ENCODE data around the gene TMEM132A. TPM values are rescaled to one million over a fixed set of nuclear protein-coding genes. Genes with fewer than 3 reads are reported as not detected.

The TMEM132A gene
- total RNA-seq, 1 donor from 2014 or later: 218 TPM

DNA sequence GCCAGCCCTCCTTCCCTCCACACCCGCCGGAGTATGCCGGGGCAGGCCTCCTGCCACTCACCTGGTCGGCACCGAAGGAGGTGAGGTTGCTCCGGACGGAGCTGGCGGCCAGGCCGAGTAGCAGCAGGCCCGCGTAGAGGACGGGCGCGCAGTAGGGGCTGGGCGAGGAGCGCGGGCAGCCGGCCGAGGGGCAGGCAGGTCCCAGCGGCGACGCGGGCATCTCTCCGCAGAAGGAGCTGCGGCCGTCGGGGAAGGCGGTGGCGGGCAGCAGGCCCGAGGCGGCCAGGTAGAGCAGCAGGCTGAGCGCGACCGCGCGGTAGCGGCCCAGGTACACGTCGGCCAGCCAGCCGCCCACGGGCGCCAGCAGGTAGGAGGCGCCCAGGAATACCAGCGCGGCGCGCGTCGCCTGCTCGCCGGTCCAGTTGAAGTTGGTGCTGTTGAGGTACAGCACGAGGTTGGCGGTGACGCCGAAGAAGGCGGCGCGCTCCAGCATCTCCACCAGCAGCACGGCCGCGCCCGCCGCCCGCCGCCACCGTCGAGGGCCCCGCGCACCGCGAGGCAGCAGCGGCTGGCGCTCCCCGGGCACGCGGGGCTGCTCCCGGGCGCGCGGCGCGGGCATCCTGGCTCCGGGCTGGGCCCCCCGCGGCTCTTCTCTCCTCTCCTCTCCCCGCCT lies 26.8 kb downstream of the TMEM132A start:
- no peak overlapping the region for H3K27ac Mint-ChIP-seq
- no peak overlapping the region for H3K4me3 Mint-ChIP-seq
- no peaks in the 10 kb centered on the region for H3K9me3 Mint-ChIP-seq
- H3K27me3 Mint-ChIP-seq: peaks cover 44% of the 10 kb centered on the region
- peaks cover 4% of the 10 kb centered on the region for H3K36me3 Mint-ChIP-seq
- no peak for TF ChIP-seq CTCF (conservative IDR thresholded peaks at IDR 0.05)
- H3K4me1 Mint-ChIP-seq (ENCODE audit: unreplicated experiment): peaks cover 18% of the 10 kb centered on the region
- no peak for DNase-seq (ENCODE audit: extremely low spot score, unreplicated experiment)

DNA sequence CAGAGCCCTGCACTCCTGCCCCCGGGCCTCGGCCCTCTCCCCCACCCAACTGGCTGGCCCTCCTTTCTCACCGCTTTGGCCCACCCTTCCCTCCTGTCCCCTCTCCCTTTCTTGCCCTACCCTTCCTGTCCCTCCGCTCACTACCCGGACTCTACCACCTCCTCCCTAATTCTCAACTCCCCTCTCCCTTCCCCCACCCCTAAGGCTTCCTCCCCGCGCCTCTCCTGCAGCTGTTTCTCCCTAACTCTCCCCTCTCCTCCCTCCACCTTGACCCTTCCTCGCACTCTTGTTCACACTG lies 27.3 kb downstream of the TMEM132A start:
- Mint-ChIP-seq H3K36me3 (peaks cover 4% of the 10 kb centered on the region), H3K9me3 (no peaks in the 10 kb centered on the region), H3K4me1 (ENCODE audit: unreplicated experiment) (peaks cover 18% of the 10 kb centered on the region), H3K4me3 (no peak overlapping the region), H3K27me3 (peaks cover 44% of the 10 kb centered on the region), H3K27ac (no peak overlapping the region)
- TF ChIP-seq CTCF (conservative IDR thresholded peaks at IDR 0.05): no peak
- DNase-seq (ENCODE audit: extremely low spot score, unreplicated experiment): no peak

- Mint-ChIP-seq H3K36me3 (peaks cover 4% of the 10 kb centered on the region), H3K27ac (peak within 1 kb of the TSS; percentile 56), H3K4me1 (ENCODE audit: unreplicated experiment) (peaks cover 18% of the 10 kb centered on the region), H3K27me3 (peaks cover 44% of the 10 kb centered on the region), H3K9me3 (no peaks in the 10 kb centered on the region), H3K4me3 (peak within 1 kb of the TSS; percentile 42)
- no peak for DNase-seq (ENCODE audit: extremely low spot score, unreplicated experiment)
- no peak for TF ChIP-seq CTCF (conservative IDR thresholded peaks at IDR 0.05)
Measured at GRCh38 chr11:60951904-60952741, 27.9 kb downstream of the TMEM132A start, which contains the start of gene SLC15A3. TSS of gene SLC15A3 (minus strand) at chr11:60952176. CDS start at chr11:60951551, 625 bp downstream.

GRCh38 chr11:60952742-60953170 lies 28.5 kb downstream of the TMEM132A start:
- Mint-ChIP-seq H3K27me3 (peaks cover 44% of the 10 kb centered on the region), H3K4me3 (peak overlapping the region; percentile 14)

GRCh38 chr11:60953781-60954180 lies 29.5 kb downstream of the TMEM132A start:
- DNase-seq (ENCODE audit: extremely low spot score, unreplicated experiment): no peak
- Mint-ChIP-seq H3K4me3 (no peak overlapping the region), H3K27me3 (peaks cover 39% of the 10 kb centered on the region), H3K36me3 (peaks cover 4% of the 10 kb centered on the region), H3K4me1 (ENCODE audit: unreplicated experiment) (peaks cover 10% of the 10 kb centered on the region), H3K9me3 (no peaks in the 10 kb centered on the region), H3K27ac (peak overlapping the region; percentile 34)
- no peak for TF ChIP-seq CTCF (conservative IDR thresholded peaks at IDR 0.05)

More at GRCh38 chr11:60952742-60953170, 28.5 kb downstream of the TMEM132A start:
- Mint-ChIP-seq H3K4me1 (ENCODE audit: unreplicated experiment) (peaks cover 18% of the 10 kb centered on the region), H3K9me3 (no peaks in the 10 kb centered on the region), H3K36me3 (peaks cover 4% of the 10 kb centered on the region), H3K27ac (peak overlapping the region; percentile 56)
- TF ChIP-seq CTCF (conservative IDR thresholded peaks at IDR 0.05): no peak
- no peak for DNase-seq (ENCODE audit: extremely low spot score, unreplicated experiment)

Measured in type B pancreatic cell (in vitro differentiated cells).